GM12892 (cell line): Measurements from ENCODE around the gene ARMS2. TPM values are rescaled to one million over a fixed set of nuclear protein-coding genes. Genes with fewer than 3 reads are reported as not detected.

Experiments used
- DNase-seq: peaks from one replicate; pipeline ENCODE4 v3.0.0; 2011; ENCODE audit not compliant: insufficient read length
- FAIRE-seq: peaks from 2 replicates; lab custom pipeline; 2011; peaks lifted over from hg19 to GRCh38; lab: Jason Lieb, UNC
- POLR2A ChIP-seq: IDR thresholded peaks from 2 replicates; pipeline ENCODE4 v1.6.1; 2011; ENCODE audit warnings: low read depth, low read length, control low read depth
- POLR2AphosphoS5 ChIP-seq: IDR thresholded peaks from 2 replicates; pipeline ENCODE4 v1.6.1; 2011; ENCODE audit warnings: low read depth, low read length, control low read depth
- TAF1 ChIP-seq: IDR thresholded peaks from 2 replicates; pipeline ENCODE4 v1.6.1; 2011; ENCODE audit warnings: low read depth, mild to moderate bottlenecking, control low read depth, low read length, borderline replicate concordance
- polyA plus RNA-seq: library from polyadenylated mRNA; unstranded; fragments of >200 nt; gene quantifications from one replicate; pipeline ENCODE4 v1.2.1, GENCODE V29; 2012; ENCODE audit warnings: missing spikeins, inconsistent platforms; ENCODE audit not compliant: missing spikeins

The ARMS2 gene
- not detected for polyA plus RNA-seq

- no peak for TF ChIP-seq POLR2A
- TF ChIP-seq TAF1: no peak
- no peak for TF ChIP-seq POLR2AphosphoS5
- FAIRE-seq (no peak), DNase-seq (no peak)
Observed at GRCh38 chr10:122454603-122455080, at the start of gene ARMS2. TSS of gene ARMS2 (plus strand) at chr10:122454653. CDS start at chr10:122454728, 75 bp downstream.

- no peak for TF ChIP-seq TAF1
- no peak for TF ChIP-seq POLR2AphosphoS5
- no peak for TF ChIP-seq POLR2A
- DNase-seq (no peak), FAIRE-seq (no peak)
Observed at GRCh38 chr10:122407375-122408125, 46.9 kb upstream of the ARMS2 start.

GRCh38 chr10:122413327-122413726 is 41.1 kb upstream of the ARMS2 start:
- TF ChIP-seq TAF1 (no peak), POLR2A (no peak), POLR2AphosphoS5 (no peak)
- FAIRE-seq (no peak), DNase-seq (no peak)

GRCh38 chr10:122417667-122418066 is 36.8 kb upstream of the ARMS2 start:
- no peak for FAIRE-seq
- no peak for DNase-seq
- TF ChIP-seq POLR2A (no peak), POLR2AphosphoS5 (no peak), TAF1 (no peak)

GRCh38 chr10:122419016-122419415 is 35.4 kb upstream of the ARMS2 start:
- TF ChIP-seq POLR2AphosphoS5 (no peak), POLR2A (no peak), TAF1 (no peak)
- no peak for FAIRE-seq
- DNase-seq: no peak

- no peak for TF ChIP-seq POLR2A
- no peak for TF ChIP-seq TAF1
- TF ChIP-seq POLR2AphosphoS5: no peak
- DNase-seq: no peak
- FAIRE-seq: no peak
Observed at GRCh38 chr10:122419876-122420623, 34.4 kb upstream of the ARMS2 start.

GRCh38 chr10:122420624-122421007 is 33.8 kb upstream of the ARMS2 start:
- no peak for DNase-seq

GRCh38 chr10:122421054-122421625 is 33.3 kb upstream of the ARMS2 start:
- TF ChIP-seq TAF1 (no peak), POLR2AphosphoS5 (no peak), POLR2A (no peak)
- DNase-seq (no peak), FAIRE-seq (no peak)

More at GRCh38 chr10:122420624-122421007, 33.8 kb upstream of the ARMS2 start:
- FAIRE-seq: no peak
- TF ChIP-seq POLR2A (no peak), POLR2AphosphoS5 (no peak), TAF1 (no peak)

- no peak for TF ChIP-seq POLR2AphosphoS5
- DNase-seq (no peak), FAIRE-seq (no peak)
Observed at GRCh38 chr10:122421742-122422141, 32.7 kb upstream of the ARMS2 start.

- no peak for DNase-seq
- TF ChIP-seq TAF1 (no peak), POLR2AphosphoS5 (no peak), POLR2A (no peak)
- FAIRE-seq: no peak
Observed at GRCh38 chr10:122422266-122422989, 32.0 kb upstream of the ARMS2 start.

- FAIRE-seq: no peak
- no peak for TF ChIP-seq POLR2AphosphoS5
- DNase-seq: no peak
Observed at GRCh38 chr10:122424059-122424458, 30.4 kb upstream of the ARMS2 start.
